ENCODE results near the gene PRKCH. TPM values are rescaled to one million over a fixed set of nuclear protein-coding genes. Genes with fewer than 3 reads are reported as not detected.

Gene PRKCH
- total RNA-seq, 1 donor from 2014 or later, result 0.30 TPM

GRCh38 chr14:61524211-61524806 is 202.9 kb downstream of the PRKCH start:
- H3K27ac Mint-ChIP-seq (ENCODE audit: unreplicated experiment), result peak overlapping the region; percentile 37
- H3K27me3 Mint-ChIP-seq (ENCODE audit: low read depth), result no peaks in the 10 kb centered on the region
- DNase-seq (ENCODE audit: low read depth, low spot score), result no peak
- H3K4me3 Mint-ChIP-seq, result no peak overlapping the region
- H3K36me3 Mint-ChIP-seq (ENCODE audit: low read depth), result no peaks in the 10 kb centered on the region
- H3K9me3 Mint-ChIP-seq, result peaks cover 3% of the 10 kb centered on the region
- H3K4me1 Mint-ChIP-seq, result peaks cover 28% of the 10 kb centered on the region
- no peak for TF ChIP-seq CTCF (conservative IDR thresholded peaks at IDR 0.05)

DNA sequence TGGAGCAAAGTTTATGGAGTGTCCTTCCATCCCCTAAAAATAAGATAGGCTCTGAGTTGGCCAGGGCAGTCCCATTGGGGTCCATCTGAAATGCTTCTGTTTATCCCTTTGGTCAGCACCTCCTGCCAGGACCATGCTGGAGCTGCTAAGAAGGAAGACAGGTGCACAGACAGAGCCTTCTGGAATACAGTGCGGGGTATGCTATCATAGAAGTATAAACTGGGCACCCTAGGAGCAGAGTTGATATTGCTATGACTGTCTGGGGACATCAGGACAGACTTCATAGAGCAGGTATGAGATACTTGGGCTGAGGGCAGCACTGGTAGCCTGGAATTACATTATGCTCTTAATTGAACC is 203.5 kb downstream of the PRKCH start:
- Mint-ChIP-seq H3K36me3 (ENCODE audit: low read depth) (no peaks in the 10 kb centered on the region), H3K4me3 (no peak overlapping the region), H3K9me3 (peaks cover 3% of the 10 kb centered on the region), H3K27ac (ENCODE audit: unreplicated experiment) (no peak overlapping the region), H3K27me3 (ENCODE audit: low read depth) (no peaks in the 10 kb centered on the region), H3K4me1 (peaks cover 28% of the 10 kb centered on the region)
- TF ChIP-seq CTCF (conservative IDR thresholded peaks at IDR 0.05), result no peak
- DNase-seq (ENCODE audit: low read depth, low spot score), result no peak

DNA sequence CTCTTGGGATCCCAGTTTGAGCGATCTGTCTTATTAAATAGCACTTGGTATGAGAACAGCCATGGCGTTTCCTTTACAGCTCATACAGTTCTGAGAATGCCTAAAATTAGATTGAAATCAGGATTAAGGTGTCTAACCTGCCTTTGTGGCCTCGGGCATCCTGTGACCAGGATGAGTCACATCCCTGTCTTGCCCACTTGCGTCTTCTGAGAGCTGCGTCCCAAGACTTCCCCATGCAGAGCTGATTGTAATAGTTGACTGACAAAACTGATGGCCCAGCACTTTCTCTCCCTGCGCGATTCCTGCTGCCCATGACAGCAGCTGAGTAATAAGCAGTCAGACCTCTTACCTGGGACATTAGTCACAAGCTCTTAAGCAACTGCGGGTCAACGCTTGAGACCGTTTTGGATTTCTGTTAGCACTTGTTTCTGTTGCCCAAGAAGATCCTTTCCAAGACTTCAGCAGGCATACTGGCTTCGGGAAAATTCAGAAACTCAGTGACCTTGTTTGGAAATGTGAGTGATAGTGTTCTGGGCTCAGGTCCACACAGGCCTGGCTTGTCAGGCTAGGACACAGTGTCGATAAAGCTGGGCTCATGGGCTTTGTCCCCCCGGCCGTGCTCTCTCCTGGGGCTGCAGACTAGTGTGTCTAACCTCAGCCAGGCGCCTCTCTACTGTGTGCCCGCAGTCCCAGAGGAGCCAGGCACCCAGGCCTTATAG is 204.1 kb downstream of the PRKCH start:
- H3K4me3 Mint-ChIP-seq, result no peak overlapping the region
- H3K9me3 Mint-ChIP-seq, result peaks cover 3% of the 10 kb centered on the region
- no peak for TF ChIP-seq CTCF (conservative IDR thresholded peaks at IDR 0.05)
- H3K4me1 Mint-ChIP-seq, result peaks cover 28% of the 10 kb centered on the region
- H3K27ac Mint-ChIP-seq (ENCODE audit: unreplicated experiment), result no peak overlapping the region
- no peaks in the 10 kb centered on the region for H3K27me3 Mint-ChIP-seq (ENCODE audit: low read depth)
- no peak for DNase-seq (ENCODE audit: low read depth, low spot score)
- no peaks in the 10 kb centered on the region for H3K36me3 Mint-ChIP-seq (ENCODE audit: low read depth)

- peaks cover 3% of the 10 kb centered on the region for H3K9me3 Mint-ChIP-seq
- H3K36me3 Mint-ChIP-seq (ENCODE audit: low read depth), result no peaks in the 10 kb centered on the region
- no peak overlapping the region for H3K4me3 Mint-ChIP-seq
- peaks cover 28% of the 10 kb centered on the region for H3K4me1 Mint-ChIP-seq
- H3K27me3 Mint-ChIP-seq (ENCODE audit: low read depth), result no peaks in the 10 kb centered on the region
- no peak overlapping the region for H3K27ac Mint-ChIP-seq (ENCODE audit: unreplicated experiment)
- TF ChIP-seq CTCF (conservative IDR thresholded peaks at IDR 0.05), result no peak
- no peak for DNase-seq (ENCODE audit: low read depth, low spot score)
Measured at GRCh38 chr14:61526405-61527312, 205.3 kb downstream of the PRKCH start.

DNA sequence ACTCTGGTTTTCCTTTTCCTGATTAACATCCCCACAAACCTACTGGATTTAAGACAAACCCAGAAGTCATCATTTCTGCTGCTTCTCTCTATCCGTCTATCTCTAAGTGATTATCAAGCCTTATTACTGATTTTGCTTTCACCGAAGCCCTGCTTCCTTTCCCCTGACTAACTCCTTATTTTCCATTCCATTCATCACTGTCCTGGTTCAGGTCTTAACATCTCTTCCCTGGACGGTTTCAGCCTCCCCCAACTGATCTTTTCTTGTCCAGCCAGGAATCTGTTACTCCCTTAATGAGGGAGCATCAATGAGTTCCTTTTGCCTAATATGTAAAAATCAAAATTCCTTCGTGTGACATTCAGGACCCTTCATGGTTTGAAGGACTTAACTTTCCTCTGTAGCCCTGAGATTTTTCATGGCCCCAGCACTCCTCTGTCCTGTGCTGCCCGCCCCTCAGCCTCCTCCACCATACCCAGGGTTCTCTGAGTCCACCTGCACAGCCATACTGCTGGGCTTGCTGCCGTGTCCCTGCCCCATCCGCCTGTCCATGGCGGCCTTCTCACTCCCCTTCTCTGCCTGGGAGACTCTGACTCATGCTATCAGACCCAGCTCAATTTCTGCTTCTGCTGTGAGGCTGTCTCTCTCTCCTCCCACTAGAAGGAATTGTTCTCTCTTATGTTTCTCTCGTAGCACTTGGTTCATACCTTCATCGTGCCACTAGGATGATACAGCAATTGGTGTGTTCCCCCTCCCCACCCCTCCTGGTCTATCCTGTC is 206.1 kb downstream of the PRKCH start:
- no peak overlapping the region for H3K27ac Mint-ChIP-seq (ENCODE audit: unreplicated experiment)
- H3K4me3 Mint-ChIP-seq, result no peak overlapping the region
- no peaks in the 10 kb centered on the region for H3K27me3 Mint-ChIP-seq (ENCODE audit: low read depth)

More for the DNA sequence above, 206.1 kb downstream of the PRKCH start:
- TF ChIP-seq CTCF (conservative IDR thresholded peaks at IDR 0.05), result no peak
- Mint-ChIP-seq H3K9me3 (peaks cover 1% of the 10 kb centered on the region), H3K4me1 (peaks cover 28% of the 10 kb centered on the region), H3K36me3 (ENCODE audit: low read depth) (no peaks in the 10 kb centered on the region)
- no peak for DNase-seq (ENCODE audit: low read depth, low spot score)
